Cerebellar nuclear complex (tissue), 1 donor: Measurements from ENCODE around the gene INVS.
"Not testable (repeated sequence)": the region's sequence is repeated elsewhere in the genome, so short reads cannot be mapped to it uniquely, and the experiment has no call there.

ENCODE experiments used
- DNase-seq, 2 experiments: peaks; one replicate each; lab custom pipeline; 2025; lab: John Stamatoyannopoulos, UW

The INVS gene

DNA sequence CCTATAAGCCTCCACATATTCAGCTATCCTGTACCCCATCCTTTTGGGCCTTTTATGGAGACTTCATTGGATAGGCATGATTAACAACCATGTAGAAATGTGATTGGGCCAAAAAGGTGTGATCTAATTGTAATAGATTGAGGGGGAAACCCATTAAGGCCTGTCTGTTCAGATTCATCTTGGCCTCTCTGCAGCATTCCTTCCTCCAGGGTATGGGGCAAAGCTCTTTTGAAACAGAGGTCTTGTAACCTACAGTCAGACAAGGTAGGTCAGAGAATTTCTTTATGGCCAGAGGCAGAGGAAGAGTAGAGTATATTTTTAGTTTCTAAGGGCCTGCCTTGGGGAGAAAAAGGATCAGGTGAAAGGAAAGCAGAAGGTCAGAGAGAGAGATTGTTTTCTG is 98.5 kb downstream of the INVS start:
- no peak for DNase-seq

DNA sequence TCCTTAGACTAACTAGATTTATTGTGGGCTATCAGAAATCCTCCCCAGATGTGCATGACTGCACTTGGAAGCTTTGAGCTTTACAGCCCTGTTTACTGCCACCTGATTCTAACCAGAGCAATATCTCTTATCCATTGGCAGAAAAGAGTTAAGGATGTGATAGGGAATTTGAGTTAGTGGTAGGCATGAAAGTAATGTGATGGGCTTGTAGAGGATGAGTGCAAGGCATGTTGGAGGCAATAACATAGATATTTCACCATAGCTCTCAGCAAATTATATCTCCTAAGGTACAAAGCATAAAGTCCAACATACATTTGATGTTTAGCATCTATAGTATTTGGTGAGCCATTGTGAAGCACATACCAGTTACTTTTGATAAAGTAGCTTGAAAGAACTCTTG is 103.8 kb downstream of the INVS start:
- DNase-seq = no peak

- no peak for DNase-seq
These were observed 105.8 kb downstream of the INVS start for GRCh38 chr9:100204796-100205195.

DNA sequence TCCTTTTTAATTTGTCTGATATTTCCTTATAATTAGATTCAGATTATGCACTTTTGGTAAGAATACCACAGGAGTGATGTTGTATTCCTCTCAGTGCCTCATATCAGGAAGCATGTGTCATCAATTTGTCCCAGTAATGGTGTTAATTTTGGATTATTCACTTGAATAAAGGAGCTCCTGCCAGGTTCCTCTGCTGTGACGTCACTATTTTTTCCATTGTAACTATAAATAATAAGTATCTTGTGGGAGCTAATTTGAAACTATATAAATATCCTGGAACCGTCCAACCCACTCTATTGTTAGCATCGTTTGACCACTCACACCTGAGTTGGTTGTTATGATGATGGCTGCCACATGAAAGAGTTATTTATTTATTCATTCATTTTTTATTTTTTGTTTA is 107.9 kb downstream of the INVS start:
- no peak for DNase-seq

- no peak for DNase-seq
These were observed 109.6 kb downstream of the INVS start for GRCh38 chr9:100208673-100209072.

DNA sequence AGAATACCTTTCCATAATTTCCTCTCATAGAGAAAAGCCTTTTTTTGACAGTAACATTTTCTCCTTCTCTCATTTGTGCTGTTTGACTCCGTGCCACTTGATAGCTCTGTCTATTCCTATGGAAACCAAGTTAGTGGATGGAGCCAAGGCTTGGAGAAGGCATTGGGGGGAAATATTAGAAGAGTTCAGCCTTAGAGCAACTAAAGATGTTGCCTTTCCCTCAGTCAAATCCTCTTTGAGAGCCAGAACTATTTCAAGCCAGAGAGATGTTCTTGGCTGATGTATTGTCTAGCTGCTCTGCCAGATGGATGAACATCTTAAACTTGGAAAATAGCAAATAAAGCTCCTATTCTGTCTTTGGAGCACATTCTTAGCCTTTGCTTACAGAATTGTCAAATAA is 112.4 kb downstream of the INVS start:
- no peak for DNase-seq

DNA sequence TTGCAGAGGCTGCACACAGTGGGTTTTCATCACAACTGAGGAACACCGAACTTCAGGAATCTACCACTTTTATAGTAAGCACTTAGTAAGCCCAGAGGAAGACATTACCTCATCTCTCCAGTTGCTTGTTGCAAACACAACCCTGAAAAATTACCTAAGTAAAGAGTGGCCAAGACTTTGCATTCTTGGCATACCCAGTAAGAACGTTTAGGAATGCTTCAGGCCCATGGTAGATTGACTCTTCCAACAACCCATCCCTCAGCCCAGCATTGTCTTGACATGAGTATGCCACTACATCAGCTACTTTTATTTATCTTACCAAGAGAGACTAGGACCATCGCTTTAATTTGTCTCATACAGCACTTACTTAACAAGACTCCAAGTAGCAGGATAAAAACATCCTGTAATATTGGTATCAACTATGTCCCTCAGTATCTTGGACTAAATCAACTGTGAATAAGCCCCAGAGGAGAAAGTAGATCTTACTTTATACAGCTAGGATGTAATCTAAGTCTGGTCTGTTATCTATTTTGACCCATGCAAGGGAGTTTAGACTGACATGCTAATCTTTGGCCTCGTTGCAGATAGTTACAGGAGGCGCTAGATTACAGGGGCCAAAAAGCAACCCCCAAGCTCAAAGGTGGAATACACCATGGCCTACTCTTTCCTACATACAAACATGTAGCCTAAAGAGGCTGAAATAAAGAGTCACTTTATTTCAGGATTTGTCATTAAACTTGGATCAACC is 114.9 kb downstream of the INVS start:
- DNase-seq = no peak

DNA sequence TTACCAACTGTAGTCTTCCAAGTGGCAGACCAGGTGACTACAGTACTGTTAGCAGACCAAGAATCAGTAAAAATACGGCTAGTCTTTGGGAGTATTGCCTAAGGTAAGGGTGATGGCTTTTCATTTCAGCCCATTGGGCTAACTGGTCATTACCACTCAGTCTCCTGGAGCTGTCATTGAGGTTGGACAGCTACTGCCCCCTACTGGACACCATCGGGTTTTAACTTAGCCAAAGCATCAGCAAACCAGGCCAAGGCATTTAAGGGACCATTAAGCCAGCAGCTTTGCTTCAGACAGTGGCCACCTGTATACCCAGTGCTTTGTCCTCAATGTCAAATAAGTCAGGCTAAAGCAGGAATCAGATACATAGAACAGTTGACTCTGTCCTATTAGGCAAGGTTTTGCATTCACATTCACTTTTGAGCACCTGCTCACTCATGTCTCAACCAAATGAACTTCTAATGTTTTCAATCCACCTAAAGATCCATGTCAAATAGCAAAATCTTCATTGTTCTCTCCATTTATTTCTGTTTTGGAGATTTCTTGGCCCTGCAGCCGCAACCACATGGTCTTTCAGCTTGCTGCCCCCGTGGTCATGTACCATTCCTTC is 117.2 kb downstream of the INVS start:
- DNase-seq = no peak

DNA sequence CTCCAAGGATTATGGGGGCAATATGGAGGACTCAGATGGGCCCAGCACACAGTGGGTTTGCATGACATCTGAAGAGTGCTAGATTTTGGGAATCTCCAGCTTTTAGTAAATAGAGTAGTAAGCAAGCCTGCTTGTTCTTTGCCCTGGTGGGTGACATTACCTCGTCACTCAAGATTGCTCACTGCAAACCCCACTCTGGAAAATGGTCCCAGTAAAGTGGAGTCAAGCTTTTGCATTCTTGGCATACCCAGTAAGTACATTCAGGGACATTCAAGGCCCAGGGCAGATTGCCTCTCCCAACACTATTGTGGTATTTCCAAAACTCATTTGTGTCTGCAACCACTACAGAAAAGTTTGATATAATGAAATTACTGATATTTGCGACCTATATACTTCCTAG is 118.5 kb downstream of the INVS start:
- no peak for DNase-seq

DNA sequence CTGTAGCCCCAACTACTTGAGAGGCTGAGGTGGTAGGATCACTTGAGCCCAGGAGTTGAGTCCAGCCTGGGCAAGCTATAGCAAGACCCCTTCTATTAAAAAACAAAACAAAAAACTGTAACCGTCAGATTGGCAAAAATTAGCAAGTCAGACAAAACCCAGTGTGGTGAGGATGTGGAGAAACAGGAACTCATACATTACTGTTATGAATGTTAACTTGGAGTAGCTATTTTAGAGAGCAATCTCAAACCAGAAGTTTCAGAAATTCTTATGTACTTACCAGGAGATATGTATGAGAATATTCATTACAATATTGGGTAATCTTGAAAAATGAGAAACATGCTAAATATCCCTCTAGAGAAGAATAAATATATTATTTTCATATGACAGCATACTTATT is 120.3 kb downstream of the INVS start:
- DNase-seq = no peak

- no peak for DNase-seq
These were observed 121.9 kb downstream of the INVS start for GRCh38 chr9:100220936-100221335.

DNA sequence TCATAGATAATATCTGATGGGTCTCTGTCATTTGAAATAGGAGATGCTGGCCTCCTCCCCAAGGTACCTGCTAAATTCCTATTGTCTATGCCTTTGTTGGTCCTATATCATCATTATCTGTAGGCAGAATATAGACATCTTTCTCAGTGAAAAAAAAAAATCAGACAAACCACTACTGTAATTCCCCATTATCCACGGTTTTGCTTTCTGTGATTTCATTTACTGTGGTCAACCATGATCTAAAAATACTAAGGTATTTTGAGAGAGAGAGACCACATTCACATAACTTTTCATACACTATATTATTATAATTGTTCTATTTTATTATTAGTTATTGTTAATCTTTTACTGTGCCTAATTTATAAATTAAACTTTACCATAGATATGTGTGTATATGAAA is 122.5 kb downstream of the INVS start:
- DNase-seq = no peak

GRCh38 chr9:100222674-100223073 is 123.6 kb downstream of the INVS start:
- peak in 1 of 2 experiments; percentile 3 for DNase-seq

- DNase-seq = no peak
These were observed 128.6 kb downstream of the INVS start for GRCh38 chr9:100227636-100228035.

DNA sequence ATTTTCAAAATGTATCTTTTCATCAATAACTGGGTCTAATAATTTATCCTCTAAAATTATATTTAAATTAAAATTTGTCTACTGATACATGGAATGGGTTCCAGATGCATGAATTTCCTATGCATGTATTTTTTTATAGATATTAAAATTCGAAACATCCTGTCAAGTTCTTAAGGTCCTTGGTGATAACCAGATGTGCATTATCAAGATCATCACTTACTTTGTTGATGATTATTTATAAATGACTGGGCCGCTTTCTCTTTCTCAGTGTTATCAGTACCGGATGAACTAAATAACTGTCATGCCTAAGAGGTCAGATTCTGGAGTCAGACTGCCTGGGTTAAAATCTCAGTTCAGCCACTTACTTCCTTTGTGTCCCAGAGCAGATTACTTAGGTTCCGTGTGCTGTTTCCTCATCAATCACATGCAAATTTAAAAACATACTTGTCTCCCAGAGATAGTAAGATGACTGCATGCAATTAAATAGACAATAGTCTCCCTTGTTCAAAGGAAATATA is 129.4 kb downstream of the INVS start:
- DNase-seq = no peak

DNA sequence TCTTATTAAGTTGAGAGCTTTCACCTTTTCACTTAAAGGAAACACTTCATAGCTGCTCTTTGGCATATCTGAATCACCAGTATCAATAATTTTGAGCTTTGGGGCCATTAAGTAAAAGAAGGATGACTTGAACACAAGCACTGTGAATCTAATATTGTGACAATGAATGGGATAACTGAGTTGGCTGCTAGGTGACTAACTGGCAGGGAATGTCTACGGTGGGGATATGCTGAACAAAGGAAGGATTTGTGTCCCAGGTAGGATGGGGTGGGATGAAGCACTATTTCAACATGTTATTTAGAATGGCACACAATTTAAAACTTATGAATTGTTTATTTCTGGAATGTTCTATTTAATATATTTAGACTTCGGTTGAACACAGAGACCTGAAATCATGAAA is 130.1 kb downstream of the INVS start:
- DNase-seq = no peak

DNA sequence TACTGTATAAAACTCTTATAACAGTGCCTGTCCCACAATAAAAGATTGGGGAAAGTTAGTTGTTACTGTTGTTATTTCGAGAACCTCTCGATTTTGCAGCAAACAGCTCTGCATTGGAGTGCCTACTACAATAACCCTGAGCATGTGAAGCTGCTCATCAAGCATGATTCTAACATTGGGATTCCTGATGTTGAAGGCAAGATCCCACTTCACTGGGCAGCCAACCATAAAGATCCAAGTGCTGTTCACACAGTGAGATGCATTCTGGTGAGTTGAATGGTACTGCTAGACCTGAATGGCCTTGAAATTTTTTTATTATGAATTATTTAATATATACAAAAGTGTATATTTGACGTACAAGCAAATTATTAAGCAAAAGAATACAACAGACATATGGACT is 130.5 kb downstream of the INVS start:
- DNase-seq = no peak

DNA sequence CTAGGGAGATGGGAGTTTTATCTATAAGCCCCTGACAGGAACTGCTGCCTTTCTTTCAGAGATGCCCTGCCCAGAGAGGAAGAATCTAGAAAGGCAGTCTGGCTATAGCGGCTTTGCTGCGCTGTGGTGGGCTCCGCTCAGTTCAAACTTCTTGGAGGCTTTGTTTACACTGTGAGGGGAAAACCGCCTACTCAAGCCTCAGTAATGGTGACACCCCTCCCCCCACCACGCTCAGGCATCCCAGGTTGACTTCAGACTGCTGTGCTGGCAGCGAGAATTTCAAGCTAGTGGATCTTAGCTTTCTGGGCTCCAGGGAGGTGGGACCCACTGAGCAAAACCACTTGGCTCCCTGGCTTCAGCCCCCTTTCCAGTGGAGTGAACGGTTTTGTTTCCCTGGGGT is 137.9 kb downstream of the INVS start:
- DNase-seq = not testable (repeated sequence)

GRCh38 chr9:100240512-100240911 is 141.5 kb downstream of the INVS start:
- DNase-seq = no peak

- DNase-seq = no peak
These were observed 168.2 kb downstream of the INVS start for GRCh38 chr9:100267211-100267610.

- no peak for DNase-seq
These were observed 169.2 kb downstream of the INVS start for GRCh38 chr9:100268271-100268670.

- DNase-seq = no peak
These were observed 170.6 kb downstream of the INVS start for GRCh38 chr9:100269656-100270055.

DNA sequence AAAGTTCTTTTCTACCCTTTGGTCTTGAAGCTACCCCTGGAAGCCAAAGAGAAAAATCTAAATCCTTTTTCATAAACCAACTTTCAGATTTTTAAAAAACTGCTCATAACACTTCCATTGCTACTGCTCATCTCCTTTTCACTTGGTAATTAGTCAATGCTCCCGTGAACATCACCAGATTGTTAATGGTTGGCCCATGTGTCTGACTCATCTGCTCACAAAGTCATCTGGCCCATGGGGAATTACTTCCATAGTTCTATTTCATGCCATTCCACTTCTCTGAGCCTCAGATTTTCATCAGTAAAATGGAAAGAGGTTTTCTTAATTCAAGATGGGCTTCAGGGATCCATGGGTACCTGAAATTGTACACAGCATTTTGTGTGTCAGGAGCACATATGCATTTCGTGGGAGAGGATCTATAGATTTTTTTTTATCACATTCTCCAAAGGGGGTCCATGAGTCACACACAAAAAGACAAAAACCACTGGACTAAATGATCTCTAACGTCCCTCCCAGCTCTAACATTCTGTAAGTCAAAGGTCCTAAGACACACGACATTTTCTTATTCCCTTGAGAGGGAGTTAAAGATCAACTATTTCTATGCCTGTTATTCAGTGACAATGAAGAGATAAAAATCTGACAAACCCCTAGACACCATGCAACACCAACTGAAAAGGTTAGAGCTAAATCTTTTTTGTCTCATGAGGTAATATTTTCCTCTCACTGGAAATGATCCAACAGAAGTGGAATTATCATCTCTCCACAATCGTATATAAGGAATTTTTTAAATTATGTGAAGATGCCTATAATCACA is 178.3 kb downstream of the INVS start:
- no peak for DNase-seq
